Effector memory CD8-positive, alpha-beta T cell (primary cell): ENCODE measurements around the gene MLST8.

ENCODE experiments used
- ATAC-seq: fragments of 150-1000 bp; cut with Tn5 transposase; replicated peaks from 2 replicates; pipeline ENCODE4 v1.10.0; 2021; ENCODE audit warnings: mild to moderate bottlenecking, moderate library complexity
- DNase-seq, 3 experiments: peaks; one replicate each; pipeline ENCODE4 v3.0.0; 2021
- H3K27ac Mint-ChIP-seq, 2 donors: one replicate each; pipeline ENCODE4 v1.8.0; 2022; ENCODE audit warnings: mild to moderate bottlenecking in 2 of 2, mixed read lengths in 2 of 2, moderate library complexity in 2 of 2
- H3K27me3 Mint-ChIP-seq, 2 donors: one replicate each; pipeline ENCODE4 v1.8.0; 2022; ENCODE audit warnings: mixed read lengths in 2 of 2
- H3K36me3 Mint-ChIP-seq: one replicate; pipeline ENCODE4 v1.8.0; 2022; ENCODE audit warnings: mild to moderate bottlenecking, moderate library complexity, mixed read lengths; ENCODE audit not compliant: insufficient read depth
- H3K4me1 Mint-ChIP-seq, 2 donors: one replicate each; pipeline ENCODE4 v1.8.0; 2022; ENCODE audit warnings: low read depth in 2 of 2, mixed read lengths in 2 of 2
- H3K4me3 Mint-ChIP-seq, 2 donors: one replicate each; pipeline ENCODE4 v1.8.0; 2022; ENCODE audit warnings: mild to moderate bottlenecking in 2 of 2, mixed read lengths in 2 of 2, moderate library complexity in 2 of 2
- H3K9me3 Mint-ChIP-seq, 2 donors: one replicate each; pipeline ENCODE4 v1.8.0; 2022; ENCODE audit warnings: mixed read lengths in 2 of 2

Gene MLST8

DNA sequence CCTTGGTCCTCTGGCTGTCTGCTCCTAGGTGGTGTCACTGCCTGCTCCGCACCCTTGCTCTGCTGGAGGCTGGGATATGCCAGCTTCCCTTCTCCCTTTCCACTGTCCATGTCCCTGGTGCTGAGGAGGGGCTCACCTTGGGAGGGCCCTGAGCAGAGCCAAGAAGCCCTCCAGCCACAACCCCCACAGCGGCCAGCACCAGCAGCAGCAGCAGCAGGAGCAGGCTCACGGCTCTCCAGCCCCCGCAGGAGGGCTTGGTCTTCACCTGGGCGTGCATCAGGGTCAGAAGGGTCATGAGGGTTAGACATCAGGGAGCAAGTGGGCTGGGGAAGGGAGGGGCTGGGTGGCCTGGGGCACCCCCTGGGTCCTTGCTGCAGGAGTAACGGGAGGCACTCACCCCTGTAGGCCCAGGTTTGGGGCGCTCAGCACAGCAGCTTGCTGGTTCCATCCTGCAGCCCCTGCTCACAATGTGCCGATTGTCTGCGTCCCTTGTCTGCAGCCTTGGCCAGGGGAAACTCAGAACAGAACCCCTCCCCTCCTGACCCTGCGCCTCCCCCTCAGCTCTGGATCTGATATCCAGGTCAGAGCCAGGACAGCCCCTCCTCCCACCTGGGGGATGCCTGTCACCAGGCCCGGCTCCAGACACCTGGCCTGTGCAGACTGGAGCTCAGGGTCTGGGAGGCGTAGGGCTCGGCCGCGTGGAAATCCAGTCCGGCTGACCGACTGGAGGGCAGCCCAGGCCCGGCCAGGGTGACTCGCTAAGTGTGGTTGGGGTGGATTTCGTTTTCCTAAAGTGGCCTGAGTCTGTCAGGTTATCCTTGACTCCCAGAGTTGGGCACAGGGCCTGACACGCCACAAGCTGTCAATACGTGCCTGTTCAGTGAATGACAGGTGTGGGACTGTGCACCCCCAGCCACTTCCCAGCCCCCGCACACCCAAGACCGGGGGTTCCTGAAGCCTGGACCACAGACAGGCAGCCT, 5.4 kb downstream of the MLST8 start, which contains the start of gene BRICD5:
Gene BRICD5, minus strand, starts transcription at position 478 of the 980 bp plus-strand sequence. Its CDS starts 30 bp downstream, at position 448.
- Mint-ChIP-seq H3K27me3 (no peaks in the 10 kb centered on the region), H3K4me1 (peaks cover 24 to 30% of the 10 kb centered on the region in 2 donors), H3K9me3 (no peaks in the 10 kb centered on the region), H3K27ac (no peak within 1 kb of the TSS), H3K36me3 (peaks cover 22% of the 10 kb centered on the region), H3K4me3 (peak within 1 kb of the TSS in 1 of 2 donors; percentile 34)
- DNase-seq (no peak), ATAC-seq (no peak)

DNA sequence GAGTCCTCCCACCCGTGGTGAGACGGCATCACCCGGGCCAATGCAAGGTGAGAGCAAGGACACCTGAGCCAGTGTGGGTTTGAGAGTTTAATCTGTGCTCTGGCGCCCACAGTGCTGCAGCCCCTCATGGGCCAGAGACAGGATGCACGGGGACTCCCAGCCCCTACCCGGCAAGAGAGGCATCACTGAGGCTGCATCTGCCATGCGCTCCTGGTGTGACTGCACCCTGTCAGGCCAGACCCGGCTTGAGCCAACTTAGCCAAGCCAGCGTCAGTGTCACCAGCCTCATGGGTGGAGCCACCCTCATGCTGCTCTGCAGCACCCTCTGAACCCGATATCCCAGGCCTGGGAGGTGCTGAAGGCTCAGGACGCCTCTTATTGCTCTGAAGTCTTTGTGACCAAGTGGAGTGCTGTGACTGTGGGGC, 6.7 kb downstream of the MLST8 start:
- Mint-ChIP-seq H3K4me1 (peaks cover 22 to 24% of the 10 kb centered on the region in 2 donors), H3K36me3 (peaks cover 27% of the 10 kb centered on the region), H3K27me3 (no peaks in the 10 kb centered on the region), H3K4me3 (peak overlapping the region; percentile 18 to 34), H3K9me3 (no peaks in the 10 kb centered on the region), H3K27ac (no peak overlapping the region)
- no peak for DNase-seq
- ATAC-seq, result no peak

DNA sequence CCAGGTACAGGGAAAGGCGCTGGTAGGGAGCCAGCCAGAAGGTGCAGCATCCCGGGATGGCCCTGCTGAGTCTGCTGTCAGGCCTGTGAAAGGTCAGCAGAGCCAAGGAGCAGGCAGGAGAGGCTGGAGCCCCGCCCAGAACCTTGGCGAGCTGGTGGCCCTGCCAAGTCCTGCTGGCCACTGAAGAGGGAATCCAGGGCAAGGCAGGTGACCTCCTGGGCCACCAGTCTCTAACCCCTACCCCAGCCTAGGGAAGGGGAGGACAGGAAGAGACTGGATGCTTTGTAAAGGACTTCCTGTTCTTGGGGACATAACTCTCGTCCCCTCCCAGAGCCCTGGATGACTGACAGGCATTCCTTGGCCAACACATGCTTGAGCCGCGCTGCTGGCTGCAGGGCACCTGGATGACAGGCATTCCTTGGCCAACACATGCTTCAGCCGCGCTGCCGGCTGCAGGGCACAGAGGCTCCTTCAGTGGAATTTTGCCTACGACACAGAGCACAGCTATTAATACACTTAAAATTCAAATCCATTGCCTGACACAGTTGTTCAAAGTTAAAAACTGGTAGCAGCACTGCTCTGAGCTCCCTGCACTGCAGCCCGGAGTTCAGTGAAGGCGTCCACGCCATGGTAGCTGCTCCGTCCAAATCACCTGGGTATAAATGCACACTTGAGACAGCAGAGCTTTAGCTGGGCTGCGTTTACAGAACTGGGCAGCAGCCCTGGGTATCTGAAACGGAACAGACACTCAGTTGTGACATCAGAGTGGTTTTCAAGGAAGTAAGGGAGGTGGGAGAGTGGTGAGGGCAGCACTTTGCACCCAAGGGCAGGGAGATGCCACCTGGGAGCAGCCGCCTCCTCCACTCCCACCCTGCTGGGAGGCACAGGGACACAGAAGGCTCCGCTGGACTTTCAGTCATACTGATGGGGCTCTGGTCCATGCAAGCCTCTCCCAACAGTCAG, 7.4 kb downstream of the MLST8 start:
- DNase-seq, result no peak
- Mint-ChIP-seq H3K27ac (peak overlapping the region; percentile 68 to 79), H3K27me3 (no peaks in the 10 kb centered on the region), H3K4me1 (peaks cover 18 to 20% of the 10 kb centered on the region in 2 donors), H3K4me3 (peak overlapping the region; percentile 62 to 68), H3K9me3 (no peaks in the 10 kb centered on the region), H3K36me3 (peaks cover 24% of the 10 kb centered on the region)
- ATAC-seq, result no peak

DNA sequence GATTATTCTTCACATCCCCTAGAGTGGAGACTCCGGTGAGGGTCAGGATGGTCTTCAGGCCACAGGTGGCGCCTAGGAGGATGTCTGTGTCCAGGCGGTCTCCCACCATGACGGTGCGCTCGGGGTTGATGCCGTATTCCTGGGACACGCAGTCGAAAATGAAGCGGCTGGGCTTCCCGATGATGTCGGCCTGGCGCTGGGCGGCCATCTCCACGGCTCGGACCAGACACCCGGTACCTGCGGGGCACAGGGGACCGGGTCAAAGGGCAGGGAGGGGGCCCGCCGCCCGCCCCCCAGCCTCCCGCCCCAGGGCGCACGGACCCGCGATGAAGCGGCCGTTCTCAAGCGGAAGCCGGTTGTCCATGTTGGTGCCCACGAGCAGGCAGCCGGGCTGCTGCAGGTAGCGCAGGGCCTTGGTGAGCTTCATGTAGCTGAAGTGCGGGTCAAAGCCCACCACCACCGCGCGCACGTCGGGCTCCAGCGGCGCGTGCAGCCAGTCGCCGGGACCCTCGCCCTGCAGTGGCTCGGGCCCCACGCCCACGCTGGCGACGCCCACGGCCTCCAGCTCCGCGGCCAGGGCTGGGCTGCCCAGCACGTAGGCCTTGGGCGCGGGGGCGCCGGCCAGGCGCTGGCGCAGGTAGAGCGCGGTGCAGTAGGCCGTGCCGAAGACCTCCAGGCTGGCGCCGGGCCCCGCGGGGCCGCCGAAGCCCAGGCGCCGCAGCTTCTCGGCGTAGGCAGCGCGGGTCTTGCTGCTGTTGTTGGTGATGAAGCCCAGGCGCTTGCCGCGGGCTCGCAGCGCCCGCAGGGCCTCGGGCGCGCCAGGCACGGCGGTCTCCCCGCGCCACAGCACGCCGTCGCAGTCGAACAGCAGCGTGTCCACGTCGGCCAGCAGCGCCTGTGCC, 8.8 kb downstream of the MLST8 start:
- no peak for ATAC-seq
- no peak for DNase-seq
- H3K4me1 Mint-ChIP-seq, result peaks cover 15 to 17% of the 10 kb centered on the region in 2 donors
- H3K27ac Mint-ChIP-seq, result peak overlapping the region; percentile 68 to 79
- H3K9me3 Mint-ChIP-seq, result no peaks in the 10 kb centered on the region
- peak overlapping the region; percentile 62 to 68 for H3K4me3 Mint-ChIP-seq
- H3K27me3 Mint-ChIP-seq, result no peaks in the 10 kb centered on the region
- H3K36me3 Mint-ChIP-seq, result peaks cover 20% of the 10 kb centered on the region

DNA sequence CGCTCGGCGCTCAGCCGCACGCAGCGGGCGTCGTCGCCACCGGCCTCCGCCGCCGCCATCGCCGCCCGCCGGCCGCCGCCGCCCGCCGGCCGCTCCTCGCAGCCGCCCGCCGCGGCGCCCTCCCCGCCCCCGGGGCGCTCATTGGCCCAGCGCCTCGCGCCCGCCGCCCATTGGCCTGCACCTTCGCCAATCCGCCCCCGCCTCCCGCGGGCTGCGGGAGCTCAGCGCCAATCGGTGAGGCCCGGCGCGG, 9.4 kb downstream of the MLST8 start, which contains the start of gene PGP:
Gene PGP, minus strand, starts transcription at position 122 of the 250 bp plus-strand sequence. Its CDS starts 63 bp downstream, at position 59.
- peak within 1 kb of the TSS; percentile 77 to 79 for H3K27ac Mint-ChIP-seq
- no peaks in the 10 kb centered on the region for H3K9me3 Mint-ChIP-seq
- no peak for DNase-seq
- H3K4me1 Mint-ChIP-seq, result peaks cover 15 to 17% of the 10 kb centered on the region in 2 donors
- peak within 1 kb of the TSS; percentile 80 to 81 for H3K4me3 Mint-ChIP-seq
- H3K36me3 Mint-ChIP-seq, result peaks cover 18% of the 10 kb centered on the region
- no peaks in the 10 kb centered on the region for H3K27me3 Mint-ChIP-seq
- peak; percentile 91 for ATAC-seq

DNA sequence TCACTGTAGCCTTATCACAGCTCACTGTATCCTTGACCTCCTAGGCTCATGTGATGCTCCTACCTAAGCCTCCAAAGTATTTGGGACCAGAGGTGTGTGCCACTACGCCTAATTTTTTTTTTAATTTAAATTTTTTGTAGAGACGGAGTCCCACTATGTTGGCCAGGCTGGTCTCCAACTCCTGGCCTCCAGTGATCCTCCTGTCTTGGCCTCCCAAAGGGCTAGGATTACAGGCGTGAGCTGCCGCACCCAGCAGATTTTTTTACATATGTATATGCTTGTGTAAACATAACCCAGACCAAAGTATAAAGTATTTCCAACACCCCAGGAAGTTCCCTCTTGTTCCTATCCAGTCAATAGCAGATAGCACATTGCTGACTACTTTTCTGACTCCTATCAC, 11.1 kb downstream of the MLST8 start:
- Mint-ChIP-seq H3K27ac (peak overlapping the region in 1 of 2 donors; percentile 77), H3K4me1 (peaks cover 15 to 17% of the 10 kb centered on the region in 2 donors), H3K9me3 (no peaks in the 10 kb centered on the region), H3K36me3 (peaks cover 11% of the 10 kb centered on the region), H3K27me3 (no peaks in the 10 kb centered on the region), H3K4me3 (peak overlapping the region; percentile 80 to 81)
- DNase-seq (no peak), ATAC-seq (no peak)

DNA sequence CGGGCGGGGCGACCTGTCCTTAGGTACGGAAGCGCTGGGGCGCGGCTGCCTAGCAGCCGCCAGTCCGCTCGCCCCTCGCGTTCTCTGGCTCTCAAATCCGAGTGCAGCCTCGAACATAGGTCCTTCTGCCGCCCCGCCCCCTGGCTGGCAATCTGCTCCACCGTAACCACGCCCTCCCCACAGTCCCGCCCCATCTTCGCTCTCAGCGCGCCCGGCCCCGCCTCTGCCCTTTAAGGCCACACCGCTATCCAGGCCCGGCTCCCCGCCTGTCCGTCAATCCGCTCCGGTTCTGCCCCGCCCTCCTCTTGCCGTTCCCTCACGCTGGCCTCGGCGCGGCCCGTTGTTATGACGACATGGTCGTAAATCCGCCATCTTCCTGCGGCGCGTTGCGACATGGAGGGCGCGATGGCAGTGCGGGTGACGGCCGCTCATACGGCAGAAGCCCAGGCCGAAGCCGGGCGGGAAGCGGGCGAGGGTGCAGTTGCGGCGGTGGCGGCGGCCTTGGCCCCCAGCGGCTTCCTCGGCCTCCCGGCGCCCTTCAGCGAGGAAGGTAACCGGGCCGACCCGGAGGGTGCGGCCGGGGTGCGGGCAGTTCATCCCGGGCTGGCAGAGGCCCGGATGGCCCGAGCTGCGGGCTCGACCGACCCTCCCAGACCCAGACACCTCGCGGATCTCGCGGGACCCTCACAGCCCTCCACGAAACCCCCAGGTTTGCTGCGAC, 18.1 kb downstream of the MLST8 start, which contains the start of gene E4F1:
Gene E4F1, plus strand, starts transcription at position 371 of the 721 bp plus-strand sequence. Its CDS starts 23 bp downstream, at position 394.
- DNase-seq (peak; percentile 96 to 99 (median 98)), ATAC-seq (peak; percentile 96)
- H3K36me3 Mint-ChIP-seq, result peaks cover 18% of the 10 kb centered on the region
- H3K27ac Mint-ChIP-seq, result peak within 1 kb of the TSS; percentile 60 to 85
- H3K4me1 Mint-ChIP-seq, result peaks cover 10 to 17% of the 10 kb centered on the region in 2 donors
- H3K4me3 Mint-ChIP-seq, result peak within 1 kb of the TSS; percentile 78 to 86
- no peaks in the 10 kb centered on the region for H3K9me3 Mint-ChIP-seq
- no peaks in the 10 kb centered on the region for H3K27me3 Mint-ChIP-seq

DNA sequence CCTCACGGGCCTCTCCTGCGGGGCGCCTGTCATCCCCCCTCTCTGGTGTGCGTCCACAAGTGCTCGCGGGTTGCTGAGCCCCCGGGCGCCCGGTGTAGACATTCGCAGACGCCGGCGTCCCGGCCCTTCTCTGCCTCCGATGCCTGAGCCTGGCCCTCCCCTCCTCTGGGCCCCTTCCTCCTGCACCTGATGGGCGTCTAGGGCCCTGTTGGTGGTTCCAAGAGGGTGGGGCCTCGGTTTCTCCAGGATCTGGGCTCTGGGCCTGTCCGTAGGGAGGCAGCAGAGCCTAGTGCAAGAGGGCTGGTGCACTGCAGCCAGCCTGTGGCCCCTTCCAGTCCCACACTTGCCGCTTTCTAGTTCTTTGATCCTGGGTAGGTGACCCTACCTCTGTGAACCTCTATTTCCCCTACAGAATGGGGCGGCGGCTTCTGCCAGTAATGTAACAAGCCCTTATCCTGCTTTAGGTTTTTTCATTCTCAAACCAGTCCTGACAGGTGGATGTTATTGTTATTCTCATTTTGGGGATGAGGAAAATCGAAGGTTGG, 18.8 kb downstream of the MLST8 start:
- Mint-ChIP-seq H3K9me3 (no peaks in the 10 kb centered on the region), H3K4me1 (peaks cover 10 to 17% of the 10 kb centered on the region in 2 donors)

DNA sequence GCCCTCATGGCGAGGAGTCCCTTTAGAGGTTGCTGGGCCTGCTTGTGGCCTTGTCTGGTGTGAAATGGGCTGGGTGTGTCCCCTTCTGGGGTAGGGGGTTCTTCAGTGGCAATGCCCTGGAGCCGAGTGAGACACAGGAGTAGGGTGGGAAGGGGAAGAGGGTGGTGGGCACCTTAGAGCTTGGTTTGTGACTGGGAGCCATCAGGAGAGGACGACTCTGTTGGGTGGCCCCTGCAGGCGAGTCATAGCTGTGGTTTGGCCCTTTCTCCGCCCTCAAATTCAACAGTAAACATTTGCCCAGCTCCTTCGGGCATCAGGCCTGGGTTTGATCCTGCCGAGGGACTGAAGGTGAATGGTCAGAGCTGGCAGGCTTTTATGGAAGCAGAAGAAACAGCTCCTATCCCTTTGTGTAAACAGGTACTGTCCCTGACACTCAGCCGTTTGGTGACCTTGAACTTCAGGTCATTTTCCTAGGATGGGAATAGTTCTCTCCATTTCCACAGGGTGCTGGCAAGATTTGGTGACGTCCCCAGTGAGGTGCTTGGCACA, 21.1 kb downstream of the MLST8 start:
- DNase-seq, result no peak
- peaks cover 32% of the 10 kb centered on the region for H3K36me3 Mint-ChIP-seq
- no peak overlapping the region for H3K27ac Mint-ChIP-seq
- no peak overlapping the region for H3K4me3 Mint-ChIP-seq
- no peak for ATAC-seq
- no peaks in the 10 kb centered on the region for H3K9me3 Mint-ChIP-seq
- peaks cover 10 to 17% of the 10 kb centered on the region in 2 donors for H3K4me1 Mint-ChIP-seq
- no peaks in the 10 kb centered on the region for H3K27me3 Mint-ChIP-seq

More for the DNA sequence above, 18.8 kb downstream of the MLST8 start:
- Mint-ChIP-seq H3K36me3 (peaks cover 19% of the 10 kb centered on the region), H3K4me3 (peak overlapping the region; percentile 78 to 86), H3K27ac (peak overlapping the region; percentile 60 to 85), H3K27me3 (no peaks in the 10 kb centered on the region)
- DNase-seq (peak in 1 of 3 experiments; percentile 21), ATAC-seq (peak; percentile 13)

DNA sequence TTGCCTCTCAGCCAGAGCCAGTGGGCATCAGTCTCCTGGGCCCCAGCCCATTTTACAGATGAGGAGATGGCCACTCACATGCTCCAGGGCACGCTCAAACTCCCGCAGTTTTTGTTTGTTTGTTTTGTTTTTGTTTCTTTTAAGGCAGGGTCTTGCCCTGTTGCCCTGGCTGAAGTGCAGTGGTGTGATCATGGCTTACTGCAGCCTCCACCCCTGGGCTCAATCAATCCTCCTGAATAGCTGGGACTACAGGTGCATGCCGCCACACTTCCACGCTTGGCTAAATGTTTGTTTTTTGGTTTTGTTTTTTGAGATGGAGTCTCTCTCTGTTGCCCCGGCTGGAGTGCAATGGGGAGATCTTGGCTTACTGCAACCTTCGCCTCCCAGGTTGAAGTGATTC, 21.7 kb downstream of the MLST8 start:
- no peak for DNase-seq
- Mint-ChIP-seq H3K4me1 (peaks cover 10 to 17% of the 10 kb centered on the region in 2 donors), H3K4me3 (no peak overlapping the region), H3K9me3 (no peaks in the 10 kb centered on the region), H3K27ac (no peak overlapping the region), H3K36me3 (peaks cover 33% of the 10 kb centered on the region), H3K27me3 (no peaks in the 10 kb centered on the region)
- ATAC-seq, result no peak

DNA sequence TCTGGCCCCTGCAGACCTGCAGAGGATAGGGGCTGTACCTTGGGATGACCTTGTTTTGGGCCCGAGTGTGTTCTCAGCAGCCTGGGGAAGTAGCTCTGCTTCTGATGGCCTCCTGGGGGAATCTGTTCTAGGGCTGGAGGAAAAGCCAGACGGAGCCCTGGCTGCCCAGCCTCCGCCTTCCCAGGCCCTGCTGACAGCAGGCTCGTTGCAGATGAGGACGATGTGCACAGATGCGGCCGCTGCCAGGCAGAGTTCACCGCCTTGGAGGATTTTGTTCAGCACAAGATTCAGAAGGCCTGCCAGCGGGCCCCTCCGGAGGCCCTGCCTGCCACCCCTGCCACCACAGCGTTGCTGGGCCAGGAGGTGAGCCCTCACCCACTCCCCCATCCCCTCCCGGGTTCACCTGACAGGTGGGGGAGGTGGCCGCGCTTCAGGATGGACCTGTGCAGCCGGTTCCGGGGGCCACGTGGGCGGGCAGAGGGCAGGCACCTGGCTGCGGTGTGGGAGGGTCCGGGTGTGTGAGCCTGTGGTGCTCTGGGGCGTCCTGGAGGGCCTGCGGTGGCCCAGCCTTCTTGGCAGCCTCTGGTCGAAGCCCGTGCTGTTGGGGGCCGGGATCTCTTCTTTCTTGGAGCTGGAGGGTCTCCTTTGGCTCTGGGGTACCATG, 23.0 kb downstream of the MLST8 start:
- no peak overlapping the region for H3K4me3 Mint-ChIP-seq
- H3K4me1 Mint-ChIP-seq, result peaks cover 10 to 15% of the 10 kb centered on the region in 2 donors
- ATAC-seq (no peak), DNase-seq (no peak)
- peaks cover 31% of the 10 kb centered on the region for H3K36me3 Mint-ChIP-seq
- no peaks in the 10 kb centered on the region for H3K27me3 Mint-ChIP-seq
- no peaks in the 10 kb centered on the region for H3K9me3 Mint-ChIP-seq
- H3K27ac Mint-ChIP-seq, result no peak overlapping the region
